Islet of Langerhans (tissue), 1 donor: ENCODE results near the gene AQR.
"Not testable (repeated sequence)": the region's sequence is repeated elsewhere in the genome, so short reads cannot be mapped to it uniquely, and the experiment has no call there.

Experiments
- FAIRE-seq: peaks from one replicate; lab custom pipeline; 2011; peaks lifted over from hg19 to GRCh38; lab: Jason Lieb, UNC

The AQR gene

DNA sequence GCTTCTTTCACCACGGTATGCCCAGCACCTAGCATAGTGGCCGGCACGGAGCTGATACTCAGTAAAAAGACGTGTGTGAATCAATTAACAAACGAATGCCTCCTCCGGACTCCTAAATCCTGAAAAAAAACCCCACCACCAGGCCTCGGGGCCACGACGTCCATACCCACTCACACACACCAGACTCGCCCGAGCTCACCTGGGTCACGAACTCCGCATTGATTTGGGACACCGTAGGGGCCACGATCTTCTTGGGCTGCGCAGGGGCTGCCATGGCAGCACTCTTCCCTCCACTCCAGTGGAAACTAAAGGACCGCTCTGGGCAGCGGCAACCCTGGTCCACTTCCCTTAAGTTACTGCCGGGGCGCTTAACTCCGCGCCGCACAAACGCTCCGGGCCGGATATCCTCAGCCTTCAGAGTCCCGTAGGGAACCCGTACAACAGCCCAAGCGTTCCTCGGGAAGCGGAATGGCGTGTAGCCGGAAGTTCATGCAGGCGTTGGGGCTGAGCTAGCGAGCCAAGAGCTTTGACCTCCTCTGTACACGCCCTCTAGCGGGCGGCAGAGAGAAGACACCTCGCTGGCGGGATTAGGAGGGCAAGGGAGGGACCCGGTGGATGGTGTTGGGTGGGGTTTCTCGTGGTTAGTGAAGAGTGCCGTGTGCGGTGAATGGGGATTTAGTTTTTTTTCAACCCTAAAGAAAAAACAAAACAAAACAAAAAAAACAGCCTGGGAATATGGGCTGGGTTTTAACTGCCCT lies at the start of gene AQR:
Gene AQR (minus strand): TSS at position 403 of the 758 bp plus-strand sequence. CDS start 129 bp downstream, at position 274.
- FAIRE-seq, result no peak

GRCh38 chr15:35014241-35014640 lies 44.7 kb upstream of the AQR start:
- FAIRE-seq, result no peak

DNA sequence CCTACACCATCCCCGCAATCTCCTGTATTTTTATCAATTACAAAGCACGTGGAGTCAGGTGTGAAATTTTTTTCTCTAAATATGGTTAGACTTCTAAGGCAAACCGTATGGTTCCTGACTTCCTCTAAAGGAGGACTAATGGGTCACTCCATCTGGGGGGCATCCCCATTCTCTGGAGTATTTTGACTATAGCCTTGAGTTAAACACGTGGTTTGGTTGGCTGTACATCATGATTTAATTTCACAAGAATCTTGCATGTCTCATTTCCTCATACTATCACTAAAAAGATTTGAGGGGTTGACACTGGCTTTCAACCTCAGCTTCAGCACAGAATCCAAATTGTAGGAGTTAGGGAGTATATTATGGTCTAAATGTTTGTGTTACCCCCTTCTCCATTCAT lies 43.8 kb upstream of the AQR start:
- no peak for FAIRE-seq

DNA sequence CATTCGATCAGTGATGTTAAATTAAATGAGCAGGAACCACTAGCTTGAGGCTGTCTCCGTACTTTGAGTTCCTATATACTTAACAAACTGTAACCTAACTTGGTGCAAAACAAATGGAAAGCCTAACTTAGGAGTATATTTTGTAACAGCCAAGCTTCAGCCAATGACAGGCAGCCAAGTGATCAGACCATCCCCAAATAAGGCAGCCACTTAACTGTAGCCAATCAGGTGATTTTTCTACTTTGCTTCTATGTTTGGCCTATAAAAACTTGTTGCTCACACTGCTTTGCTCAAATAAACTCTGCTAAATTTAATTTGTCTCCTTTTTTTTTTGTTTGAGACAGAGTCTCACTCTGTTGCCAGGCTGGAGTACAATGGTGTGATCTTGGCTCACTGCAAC lies 37.9 kb upstream of the AQR start:
- FAIRE-seq, result no peak

DNA sequence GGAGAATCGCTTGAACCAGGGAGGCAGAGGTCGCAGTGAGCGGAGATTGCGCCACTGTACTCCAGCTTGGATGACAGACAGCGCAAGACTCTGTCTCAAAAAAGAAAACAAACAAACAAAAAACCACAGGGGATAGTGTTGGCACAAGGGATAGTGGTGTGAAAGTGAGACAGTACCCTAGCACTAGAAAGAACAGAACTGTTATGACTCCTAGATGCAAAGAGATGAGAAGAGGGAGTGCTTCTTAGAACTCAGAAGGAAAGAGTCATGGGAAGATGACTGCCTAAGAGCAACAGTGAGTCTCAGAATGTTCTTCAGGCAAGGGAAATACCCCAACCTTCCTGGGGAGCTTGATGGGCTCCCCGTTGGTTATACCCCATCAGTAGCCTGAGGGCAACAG lies 36.4 kb upstream of the AQR start:
- FAIRE-seq, result no peak

DNA sequence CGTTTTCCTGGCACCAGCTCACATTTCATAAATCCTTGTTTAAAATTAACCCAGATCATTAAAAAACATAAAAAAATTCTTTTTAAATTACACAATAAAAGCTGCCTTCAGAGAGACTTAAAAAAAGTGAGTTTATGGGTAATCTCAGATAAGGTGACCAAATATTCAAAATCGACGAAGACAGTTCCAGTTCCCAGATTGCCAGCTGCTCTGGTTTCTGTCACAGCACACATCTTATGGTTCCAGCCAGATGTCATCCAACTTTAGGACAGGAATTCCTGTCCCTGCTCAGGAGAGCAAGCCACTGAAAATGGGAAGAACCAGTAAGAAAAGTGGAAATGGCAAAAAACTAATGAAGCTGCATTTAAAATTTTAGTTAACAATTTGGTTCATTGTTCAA lies 34.4 kb upstream of the AQR start:
- no peak for FAIRE-seq

DNA sequence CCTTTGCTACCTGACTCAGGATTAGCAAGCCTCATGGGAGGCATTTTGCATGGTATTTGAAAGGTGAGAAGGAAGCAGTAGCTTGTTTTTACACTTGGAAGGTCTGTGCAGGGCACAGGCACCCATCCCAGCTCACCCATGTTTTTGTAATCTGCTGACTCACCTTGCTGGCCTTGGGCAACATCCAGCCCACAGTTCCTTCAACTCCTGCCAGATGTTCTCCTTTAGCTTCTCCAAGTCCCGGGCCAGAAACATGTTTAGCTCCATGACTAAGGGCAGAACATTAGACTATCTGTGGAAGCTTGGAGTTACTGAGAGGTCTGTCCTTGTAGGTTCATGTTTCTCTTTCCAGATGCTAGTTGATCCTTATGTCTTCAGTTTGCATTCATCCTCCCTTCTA lies 31.0 kb upstream of the AQR start:
- no peak for FAIRE-seq

GRCh38 chr15:34999906-35000305 lies 30.4 kb upstream of the AQR start:
- FAIRE-seq, result no peak

DNA sequence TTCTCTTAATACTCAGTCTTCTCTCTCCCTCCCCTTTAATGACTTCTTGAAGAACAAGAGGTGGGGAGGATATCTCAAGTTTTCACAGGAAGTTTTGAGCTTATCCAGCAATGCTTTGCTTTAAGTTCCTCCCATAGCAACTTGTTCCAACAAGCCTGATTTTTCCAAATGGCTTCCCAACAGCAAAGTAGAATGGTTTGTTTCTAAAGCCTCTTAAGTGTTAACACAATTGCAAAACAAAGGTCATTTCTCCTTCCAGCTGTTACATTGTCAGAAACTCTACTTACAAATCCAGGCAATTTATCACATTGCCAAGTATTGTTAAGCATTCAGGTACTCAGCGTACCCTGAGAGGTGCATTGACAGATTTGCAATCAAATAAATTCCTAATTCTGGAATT lies 25.4 kb upstream of the AQR start:
- FAIRE-seq, result no peak

DNA sequence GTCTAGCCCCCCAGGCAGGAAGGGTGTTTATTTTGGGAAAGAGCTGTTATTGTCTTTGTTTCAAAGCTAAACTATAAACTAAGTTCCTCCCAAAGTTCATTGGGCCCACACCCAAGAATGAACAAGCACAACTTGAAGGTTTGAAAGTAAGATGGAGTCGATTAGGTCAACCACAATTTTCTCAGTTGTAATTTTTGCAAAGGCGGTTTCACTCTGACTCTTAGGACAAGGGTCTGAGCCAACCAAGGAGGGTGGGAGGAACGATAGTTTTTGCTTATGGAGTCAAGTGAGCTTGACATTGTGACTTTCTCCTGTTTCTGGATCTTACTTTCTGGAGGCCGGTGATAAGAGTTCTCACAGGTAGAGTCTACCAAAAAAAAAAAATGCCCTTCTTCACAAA lies 24.3 kb upstream of the AQR start:
- FAIRE-seq, result no peak

DNA sequence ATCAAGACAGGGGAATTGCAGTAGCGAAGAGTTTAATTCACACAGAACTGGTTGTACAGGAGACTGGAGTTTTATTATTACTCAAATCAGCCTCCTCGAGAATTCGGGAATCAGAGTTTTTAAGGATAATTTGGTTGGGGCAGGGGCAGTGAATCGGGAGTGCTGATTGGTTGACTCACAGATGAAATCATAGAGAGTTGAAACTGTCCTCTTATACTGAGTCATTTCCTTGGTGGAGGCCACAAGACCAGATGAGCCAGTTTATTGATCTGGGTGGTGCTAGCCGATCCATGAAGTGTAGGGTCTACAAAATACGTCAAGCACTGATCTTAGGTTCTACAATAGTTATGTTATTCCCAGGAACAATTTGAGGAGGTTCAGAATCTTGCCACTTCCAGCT lies 23.9 kb upstream of the AQR start:
- no peak for FAIRE-seq

DNA sequence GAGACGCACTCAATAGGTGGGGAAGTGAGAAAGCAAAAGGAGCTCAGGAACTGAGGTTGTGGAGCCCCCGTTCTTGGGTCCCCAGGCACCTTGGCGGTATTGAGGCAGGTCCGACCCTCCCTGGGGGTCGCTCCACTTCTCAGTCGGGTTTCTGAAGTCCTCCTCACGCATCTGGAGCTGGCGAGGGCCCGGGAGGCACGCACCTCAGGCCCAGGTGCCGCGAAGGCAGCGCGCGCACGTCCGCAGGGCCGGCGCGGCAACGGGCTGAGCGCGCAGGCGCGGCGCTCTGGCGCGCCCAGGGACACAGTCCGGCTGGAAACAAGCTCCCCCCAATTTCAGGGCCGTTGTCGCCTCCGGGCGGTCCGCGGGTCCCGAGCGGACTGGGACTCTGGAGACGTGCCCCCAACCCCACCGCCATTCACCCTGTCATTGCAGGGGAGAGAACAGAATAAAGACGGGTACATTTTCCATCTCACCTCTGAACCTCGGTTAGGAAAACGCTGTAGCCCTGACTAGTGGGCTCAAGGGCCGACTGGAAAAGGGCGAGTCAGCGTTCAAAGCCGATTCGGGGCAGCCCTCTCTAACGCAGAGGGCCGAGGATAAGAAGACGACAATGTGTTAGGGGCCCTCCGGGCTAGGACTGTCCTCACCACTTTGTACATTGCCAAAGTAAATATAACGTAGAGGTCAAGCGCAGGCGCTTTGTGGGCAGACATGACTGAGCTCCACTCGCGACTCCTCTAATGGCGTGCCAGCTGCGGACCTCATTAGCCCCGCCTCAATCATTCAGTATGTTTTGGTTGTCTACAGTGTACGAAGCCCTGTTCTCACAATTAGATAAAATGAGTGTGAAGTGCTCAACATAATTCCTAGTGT lies 18.7 kb upstream of the AQR start, which contains the start of gene ZNF770:
Gene ZNF770 (minus strand): TSS at position 261 of the 876 bp plus-strand sequence. CDS start 4,853 bp downstream, outside the sequence.
- FAIRE-seq, result no peak

- FAIRE-seq, result no peak
These were observed 18.1 kb upstream of the AQR start for GRCh38 chr15:34987609-34988026.

DNA sequence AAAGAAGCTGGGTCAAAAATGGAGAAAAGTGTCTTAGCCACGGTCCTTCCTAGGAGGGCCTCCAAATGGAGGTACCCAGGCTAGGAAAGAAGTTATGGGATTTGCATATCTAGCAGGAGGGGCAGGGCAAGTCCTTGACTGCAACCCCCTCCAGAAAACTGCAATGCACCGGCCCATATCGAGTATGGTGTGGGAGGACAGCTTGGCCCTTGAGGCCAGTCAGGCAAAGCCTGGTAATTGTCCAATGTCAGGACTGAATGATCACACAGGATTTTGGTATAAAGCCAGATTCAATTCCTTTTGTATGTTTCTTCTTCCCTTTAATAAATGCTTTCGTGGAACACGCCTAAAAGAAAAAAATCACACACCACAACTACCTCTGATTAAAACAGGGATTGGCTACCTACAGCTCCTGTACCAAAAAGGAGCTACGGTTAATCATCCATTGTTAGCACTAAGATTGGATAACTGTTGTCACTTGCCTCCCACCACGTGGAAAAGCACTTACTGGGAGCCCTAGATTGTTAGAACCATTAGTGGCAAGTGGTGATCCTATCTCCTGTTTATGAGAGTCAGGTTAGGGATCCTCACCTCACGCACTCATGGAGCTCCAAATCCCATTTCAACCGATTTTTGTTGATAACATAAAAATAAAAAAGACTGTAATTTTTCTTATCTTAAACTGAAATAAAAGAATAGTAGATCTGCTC lies 17.4 kb upstream of the AQR start:
- FAIRE-seq, result no peak

DNA sequence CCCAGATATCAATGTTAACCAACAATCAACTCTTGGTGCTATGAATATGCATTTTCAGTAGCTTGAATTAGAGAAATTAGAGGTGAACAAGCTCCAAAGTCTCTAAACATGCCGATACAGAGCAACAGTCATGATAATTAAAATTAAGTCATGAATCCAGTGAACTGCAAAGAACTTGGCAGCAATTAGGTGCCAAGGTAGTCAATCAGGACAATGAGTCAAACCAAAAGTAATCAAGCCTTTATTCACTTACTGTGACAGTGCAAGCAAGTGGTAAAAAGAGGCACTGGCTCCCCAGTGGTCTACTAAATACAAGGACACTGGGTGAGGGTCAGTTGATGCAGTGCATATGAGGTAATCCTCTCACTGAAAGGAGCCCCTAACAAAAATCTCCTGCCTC lies 16.8 kb upstream of the AQR start:
- no peak for FAIRE-seq

DNA sequence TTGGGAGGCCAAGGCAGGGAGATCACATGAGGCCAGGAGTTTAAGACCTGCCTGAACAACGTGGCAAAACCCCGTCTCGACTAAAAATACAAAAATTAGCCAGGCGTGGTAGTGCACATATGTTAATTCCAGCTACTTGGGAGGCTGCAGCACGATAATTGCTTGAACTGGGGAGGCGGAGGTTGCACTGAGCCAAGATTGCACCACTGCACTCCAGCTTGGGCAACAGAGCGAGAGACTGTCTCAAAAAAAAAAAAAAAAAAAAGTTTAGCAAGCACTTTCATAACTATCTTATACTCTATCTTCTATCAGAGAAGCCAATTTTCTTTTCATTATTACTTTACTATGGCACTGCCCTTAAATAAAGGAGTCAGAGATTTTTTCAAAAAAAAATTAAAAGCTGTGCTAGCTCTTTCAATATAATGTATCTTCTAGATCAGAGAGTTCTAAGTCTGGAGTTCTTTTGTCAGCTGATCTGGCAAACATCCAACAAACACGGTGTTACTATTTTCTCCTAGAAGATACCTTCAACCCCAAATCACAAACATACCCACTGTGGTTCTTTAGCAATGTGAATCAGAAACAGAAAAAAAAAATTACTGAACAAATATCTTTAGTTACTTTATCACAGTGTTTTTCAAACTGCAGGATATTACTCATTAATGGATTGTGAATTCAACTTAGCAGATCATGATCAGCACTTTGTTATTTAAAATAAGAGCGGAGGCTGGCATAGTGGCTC lies 15.5 kb upstream of the AQR start:
- no peak for FAIRE-seq

- no peak for FAIRE-seq
These were observed 7.2 kb upstream of the AQR start for GRCh38 chr15:34976743-34977142.

DNA sequence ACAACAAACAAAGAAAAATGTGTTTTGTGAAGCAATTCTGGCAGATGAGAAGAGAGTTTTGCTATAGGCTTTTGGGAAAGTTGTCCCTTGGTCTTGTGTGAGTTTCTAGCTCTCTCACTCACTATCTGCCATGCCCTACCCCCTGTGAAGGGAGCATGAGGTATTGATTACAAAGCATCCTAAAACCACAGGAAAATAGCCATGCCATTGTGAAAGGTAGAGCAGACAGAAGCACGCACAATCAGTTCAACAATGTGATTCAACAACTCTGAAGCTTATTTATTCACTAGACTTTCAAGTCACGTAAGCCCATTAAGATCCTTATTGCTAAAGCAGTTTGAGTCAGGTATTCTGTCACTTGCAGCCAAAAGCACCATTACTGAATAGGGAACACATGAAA lies 6.5 kb upstream of the AQR start:
- no peak for FAIRE-seq

DNA sequence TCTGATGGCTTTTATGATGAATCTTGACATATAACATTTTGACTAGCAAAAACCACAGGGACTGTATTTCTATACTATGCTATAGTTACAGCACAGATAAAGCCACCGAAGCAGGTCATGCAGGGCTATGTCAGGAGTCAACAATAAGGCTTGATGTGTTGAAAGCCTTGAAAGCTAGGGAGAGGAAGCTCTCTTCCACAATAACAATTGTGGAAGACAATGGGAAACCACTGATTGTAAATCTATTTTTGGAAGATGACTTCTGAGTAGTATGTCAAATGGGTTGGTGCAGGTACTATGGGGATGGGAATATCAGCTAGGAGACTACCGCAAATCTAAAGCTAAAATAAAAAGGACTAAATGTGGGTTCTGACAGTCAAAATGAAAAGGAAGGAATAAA lies 4.0 kb upstream of the AQR start:
- no peak for FAIRE-seq

DNA sequence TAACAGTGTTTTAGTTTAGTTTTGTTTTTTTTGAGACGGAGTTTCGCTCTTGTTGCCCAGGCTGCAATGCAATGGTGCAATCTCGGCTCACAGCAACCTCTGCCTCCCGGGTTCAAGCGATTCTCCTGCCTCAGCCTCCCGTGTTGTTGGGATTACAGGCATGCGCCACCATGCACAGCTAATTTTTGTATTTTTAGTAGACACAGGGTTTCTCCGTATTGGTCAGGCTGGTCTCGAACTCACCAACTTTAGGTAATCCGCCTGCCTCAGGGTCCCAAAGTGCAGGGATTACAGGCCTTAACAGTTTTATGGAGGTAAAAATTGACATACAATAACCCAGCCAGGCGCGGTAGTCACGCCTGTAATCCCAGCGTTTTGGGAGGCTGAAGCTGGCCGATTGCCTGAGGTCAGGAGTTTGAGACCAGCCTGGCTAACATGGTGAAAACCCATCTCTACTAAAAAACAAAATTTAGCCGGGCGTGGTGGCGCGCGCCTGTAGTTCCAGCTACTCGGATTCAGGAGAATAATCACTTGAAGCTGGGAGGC lies 629 bp upstream of the AQR start:
- not testable (repeated sequence) for FAIRE-seq

DNA sequence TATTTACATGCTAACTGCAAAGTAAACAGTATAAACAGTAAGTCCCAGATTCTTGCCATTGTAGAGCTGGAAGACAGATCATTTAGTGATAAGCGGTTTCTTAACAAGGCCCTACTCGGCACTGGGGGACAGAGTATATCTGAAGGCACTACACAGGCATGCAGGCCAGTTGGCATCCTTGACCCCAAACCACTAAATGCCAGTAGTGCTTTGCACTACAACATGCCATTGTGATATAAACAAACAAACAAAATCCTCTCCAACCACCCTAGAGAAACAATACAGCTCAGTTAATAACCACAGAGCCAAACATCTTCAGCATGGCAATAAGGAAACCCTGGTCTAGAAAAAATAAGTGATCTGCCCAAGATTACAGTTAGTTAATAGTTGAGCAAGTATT lies 5.3 kb downstream of the AQR start:
- no peak for FAIRE-seq

GRCh38 chr15:34953851-34954250 lies 15.7 kb downstream of the AQR start:
- FAIRE-seq, result no peak
